Measurements from ENCODE around the gene NKD1.
A peak's percentile ranks its signal among the peaks of the same experiment; 100 is the strongest.

The NKD1 gene

DNA sequence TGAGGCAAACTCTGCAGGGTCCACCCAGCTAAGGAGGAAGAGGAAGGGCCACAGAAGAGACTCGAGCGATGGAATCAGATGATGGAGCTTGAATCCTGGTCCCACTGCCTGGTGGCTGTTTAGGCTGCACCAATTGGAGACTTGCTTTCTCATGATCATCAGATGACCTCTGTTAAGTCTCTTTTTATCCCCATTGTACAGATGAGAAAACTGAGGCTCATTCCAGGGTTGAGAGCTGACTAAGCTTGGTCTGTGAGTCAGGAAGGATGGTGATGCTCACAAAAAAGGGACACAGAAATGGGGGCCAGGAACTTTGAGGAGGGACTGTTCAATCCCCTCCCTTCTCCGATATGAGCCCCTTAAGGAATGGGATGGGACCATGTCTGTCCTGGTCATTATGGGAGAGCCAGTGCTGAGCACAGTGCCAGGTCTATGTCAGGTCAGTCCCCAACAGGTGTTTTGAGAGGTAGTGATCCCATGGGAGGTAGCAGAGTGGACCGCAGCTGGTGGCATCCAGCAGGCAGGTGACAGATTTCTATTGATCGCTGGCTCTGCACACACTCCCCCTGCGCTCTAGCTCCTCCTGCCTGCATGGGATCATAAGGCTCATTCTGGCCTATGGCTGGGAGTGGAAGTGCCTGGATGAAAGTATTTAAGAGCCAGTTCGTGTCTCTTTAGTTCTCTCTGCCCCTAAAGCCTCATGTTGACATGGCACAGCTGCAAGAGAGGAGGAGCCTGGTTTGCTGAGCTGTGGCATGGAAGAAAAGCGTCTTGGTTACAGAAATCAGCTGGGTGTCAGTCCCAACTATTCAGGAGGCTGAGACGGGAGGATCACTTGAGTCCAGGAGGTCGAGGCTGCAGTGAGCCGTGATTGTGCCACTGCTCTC lies 105.7 kb downstream of the NKD1 start:
- no peak for DNase-seq

DNA sequence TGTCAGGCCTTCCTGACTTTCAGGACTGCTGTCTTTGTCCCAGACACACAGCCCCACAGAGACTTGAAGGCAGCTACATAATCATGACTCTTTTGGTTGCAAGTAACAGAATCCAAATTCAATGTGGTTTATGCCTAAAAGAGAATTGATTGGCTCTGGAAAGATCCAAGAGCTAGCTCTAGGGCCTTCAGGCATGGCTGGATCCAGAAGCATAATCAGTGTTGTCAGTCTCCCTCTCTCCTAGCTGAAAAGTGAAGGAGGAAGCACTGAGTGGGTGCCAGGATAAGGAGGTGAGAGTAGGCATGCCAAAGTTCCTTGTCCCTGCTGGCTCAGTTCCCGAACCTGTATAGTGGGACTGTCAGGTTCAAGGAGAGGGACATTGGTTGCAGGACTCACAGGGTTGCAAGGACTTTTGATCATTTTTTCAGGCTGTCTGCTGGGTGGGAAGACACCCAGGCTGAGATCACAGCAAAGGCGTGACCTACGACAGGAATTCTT lies 107.4 kb downstream of the NKD1 start:
- no peak for DNase-seq

DNA sequence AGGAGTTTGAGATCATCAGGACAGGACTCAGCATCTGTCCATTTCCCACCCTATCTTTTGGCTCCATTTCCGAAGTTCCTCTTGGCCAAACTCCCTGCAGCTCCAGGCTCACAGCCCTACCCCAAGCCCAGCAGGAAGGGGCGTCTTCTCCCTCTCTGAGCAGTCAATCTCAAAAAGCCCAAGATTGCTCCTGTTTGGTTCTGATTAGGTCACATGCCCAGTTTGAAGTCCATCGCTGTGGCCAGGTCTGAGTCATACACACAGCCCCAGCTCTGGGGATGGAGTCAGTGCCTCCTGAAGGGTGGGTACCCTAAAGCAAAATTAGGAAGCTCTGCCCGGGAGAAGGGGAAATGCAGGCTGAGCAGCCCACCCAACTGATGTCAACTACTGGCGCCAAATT lies 109.0 kb downstream of the NKD1 start:
- DNase-seq: no peak

DNA sequence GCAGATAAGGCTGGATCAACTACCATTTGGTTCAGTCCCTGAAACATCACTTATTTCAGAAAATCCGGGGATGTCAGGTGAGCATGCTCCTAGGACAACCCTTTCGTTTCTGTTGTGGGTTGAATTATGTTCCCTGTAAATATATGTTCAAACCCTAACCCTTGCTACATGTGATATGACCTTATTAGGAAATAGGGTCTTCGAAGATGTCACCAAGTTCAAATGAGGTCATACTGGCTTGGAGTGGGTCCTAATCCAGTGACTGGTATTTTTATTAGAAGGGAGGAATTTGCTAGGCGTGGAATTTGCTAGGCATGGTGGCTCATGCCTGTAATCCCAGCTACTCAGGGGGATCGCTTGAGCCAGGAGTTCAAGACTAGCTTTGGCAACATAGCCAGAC lies 111.6 kb downstream of the NKD1 start:
- DNase-seq: no peak

DNA sequence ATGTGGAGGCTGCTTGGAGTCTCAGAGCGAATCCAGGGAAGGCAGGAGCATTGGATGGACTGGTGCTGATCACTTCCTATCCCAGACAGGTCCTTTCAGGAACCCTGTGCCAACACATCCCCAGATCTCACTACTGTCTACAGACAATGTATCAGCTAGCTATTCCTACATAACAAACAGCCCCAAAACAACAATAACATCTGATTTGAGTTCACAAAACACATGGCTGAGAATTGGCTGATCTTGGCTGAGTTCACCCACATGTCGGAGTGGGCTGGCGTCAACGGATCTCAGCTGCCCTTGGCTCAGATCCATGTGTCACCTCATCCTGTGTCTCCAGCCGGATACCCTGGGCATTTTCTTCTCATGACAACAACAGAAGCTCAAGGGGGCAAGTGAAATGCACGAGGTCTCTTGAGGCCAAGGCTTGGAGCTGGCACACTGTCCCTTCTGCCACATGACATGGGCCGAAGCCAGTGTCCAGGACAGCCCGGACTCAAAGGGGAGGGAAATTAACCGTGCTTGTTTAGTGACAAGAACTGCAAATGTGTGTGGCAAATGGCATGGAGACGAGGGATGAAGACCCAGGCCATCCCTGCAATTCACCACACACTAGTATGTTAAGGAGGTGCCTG lies 114.2 kb downstream of the NKD1 start:
- DNase-seq: no peak

DNA sequence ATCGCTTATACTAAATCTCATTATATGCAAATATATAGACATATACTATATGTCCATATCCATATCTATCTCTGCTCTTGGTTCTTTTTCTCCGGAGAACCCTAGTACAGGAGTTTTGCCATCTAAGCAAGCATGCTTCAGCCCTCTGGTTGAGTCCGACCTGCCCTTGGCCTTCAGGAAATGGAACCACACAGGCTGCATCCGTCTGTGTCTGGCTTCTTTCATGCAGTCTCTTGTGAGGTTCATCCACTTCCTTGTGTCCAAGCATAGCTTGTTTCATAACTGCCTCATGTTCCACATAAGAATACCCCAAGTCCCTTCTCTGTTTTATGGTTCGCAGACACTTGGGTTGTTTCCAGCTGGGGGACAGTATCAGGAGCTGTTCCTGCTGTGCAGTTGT lies 116.1 kb downstream of the NKD1 start:
- no peak for DNase-seq

DNA sequence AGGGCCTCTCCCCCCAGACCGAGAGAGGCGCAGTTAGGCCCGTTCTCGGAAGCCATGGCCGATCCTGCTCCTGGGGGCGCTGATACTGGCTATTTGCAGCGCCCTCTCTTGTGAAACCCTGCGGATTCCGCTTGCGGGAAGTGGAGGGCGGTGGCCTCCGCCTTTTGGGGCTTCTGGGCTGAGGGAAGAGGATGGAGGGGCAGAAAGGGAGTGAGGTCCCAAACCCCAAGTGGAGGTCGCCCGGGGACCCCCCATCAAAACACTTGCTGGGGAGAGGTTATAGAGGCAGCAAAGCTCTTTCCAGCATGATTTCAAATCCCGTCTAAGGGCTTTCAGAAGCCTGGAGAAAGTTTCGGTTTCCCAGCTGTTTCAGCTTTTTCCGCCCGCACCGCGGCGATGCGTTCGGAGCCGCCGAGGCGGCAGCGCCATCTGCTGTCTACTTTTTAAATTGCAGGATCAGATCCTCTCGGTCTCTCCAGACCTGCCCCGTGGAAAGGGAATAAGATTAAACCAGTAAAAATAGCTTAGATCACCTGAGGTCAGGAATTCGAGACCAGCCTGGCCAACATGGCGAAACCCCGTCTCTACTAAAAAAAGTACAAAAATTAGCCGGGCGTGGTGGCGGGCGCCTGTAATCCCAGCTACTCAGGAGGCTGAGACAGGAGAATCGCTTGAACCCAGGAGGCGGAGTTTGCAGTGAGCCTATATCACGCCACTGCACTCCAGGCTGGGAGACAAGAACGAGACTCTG lies 117.1 kb downstream of the NKD1 start:
- DNase-seq: peak; percentile 78 to 85

DNA sequence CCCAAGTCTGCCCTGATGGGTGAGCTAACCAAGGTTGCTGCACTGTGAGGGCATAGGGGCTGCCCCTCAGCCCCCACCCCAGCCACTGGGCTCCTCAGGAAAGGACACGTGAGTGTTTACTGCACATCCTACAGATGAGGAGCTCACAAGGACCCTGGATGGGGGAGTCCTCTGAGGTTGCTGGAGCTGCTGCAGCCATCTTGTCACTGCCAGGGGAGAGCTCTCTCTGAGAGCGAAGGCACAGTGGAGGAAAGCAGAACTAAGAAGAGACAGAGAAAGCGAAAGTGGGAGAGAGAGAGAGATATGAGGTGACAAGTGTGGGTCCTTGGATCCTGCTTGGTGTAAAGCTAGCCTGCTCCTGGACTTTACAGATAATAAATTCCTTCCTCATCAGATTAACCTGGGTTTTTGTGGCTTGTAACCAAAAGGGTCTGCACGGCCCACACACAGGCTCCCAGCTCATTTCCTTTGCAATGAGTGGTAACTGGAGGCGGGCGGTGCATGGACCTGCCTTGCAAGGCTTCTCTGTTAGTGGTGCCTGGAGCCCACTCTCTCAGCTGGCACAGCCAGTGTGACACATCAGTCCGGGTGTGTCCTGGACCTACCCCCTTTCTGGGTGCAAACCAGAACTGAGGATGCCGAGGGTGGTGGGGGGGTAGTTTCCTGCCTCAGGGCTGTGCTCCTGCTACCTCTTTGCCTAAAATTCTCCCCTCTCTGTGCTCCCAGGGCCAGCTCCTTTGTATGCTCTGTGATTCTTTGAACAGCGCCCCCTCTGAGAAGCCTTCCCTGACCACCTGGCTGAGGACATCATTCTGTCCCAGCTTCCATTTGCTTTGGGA lies 118.7 kb downstream of the NKD1 start:
- peak; percentile 43 to 44 for DNase-seq

DNA sequence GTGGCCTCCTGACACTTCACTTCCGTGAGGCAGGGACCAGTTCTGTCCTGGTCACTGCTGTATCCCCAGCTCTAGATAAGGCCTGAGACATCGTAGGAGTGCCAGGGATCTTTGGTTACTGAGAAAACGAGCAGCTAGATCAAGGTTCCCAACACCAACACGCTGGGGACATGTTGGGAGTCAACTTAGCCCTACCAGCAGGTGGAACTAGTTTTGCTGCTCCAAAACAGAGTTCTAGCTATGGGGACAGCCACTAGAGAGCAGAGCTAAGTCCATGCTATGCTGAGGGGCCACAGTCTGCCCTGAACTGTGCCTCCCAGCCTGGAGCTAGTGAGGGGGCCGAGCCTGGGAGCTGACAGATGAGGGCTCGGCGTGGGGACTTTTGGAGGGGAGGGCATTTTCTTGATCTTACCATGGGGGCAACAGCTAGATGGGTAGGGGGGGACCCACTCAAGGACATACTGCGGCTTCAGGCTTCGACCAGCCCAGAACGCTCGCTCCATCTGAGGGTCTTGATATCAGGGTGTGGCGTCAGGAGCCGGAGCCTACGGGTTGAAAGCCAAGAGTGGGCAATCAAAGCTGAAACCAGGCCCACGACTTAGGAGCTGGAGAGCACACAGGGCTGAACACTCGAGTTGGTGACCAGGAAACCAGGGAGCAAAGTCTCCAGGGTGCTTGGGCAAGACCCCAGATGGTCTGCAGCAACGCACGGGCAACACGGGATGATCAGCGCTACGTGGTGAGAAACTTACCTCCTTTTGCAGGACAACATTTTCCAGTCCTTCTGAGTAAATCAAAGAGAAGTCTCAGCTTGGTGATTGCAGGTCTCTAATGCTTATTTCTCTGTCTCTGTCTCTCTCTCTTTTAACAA lies 119.5 kb downstream of the NKD1 start:
- no peak for DNase-seq

DNA sequence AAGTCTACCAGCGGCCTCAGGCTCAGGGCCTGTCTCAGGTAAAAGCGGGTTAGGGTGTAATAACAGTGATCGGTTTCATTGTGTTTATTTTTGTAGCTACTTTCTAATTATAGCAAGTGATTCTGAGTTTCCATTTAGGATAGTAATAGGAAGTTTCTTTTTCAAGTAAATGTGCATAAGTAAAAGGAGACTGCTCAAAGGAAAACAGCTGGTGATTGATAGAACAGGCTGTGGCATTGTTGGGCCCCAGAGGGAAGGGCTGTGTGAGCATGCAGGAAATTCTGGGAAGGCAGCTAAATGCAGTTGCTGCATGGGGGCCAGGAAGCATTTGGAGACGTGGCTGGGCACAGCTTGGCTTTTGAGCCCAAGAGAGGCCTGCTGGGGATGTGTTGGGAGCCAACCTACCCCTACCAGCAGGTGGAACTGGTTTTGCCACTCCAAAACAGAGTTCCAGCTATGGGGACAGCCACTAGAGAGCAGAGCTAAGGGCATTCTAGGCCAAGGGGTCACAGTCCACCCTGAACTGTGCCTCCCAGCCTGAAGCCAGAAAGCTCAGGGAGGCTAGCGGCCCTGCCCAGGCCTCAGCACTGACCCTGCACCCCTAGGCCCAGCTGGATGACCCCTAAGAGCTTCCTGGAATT lies 120.3 kb downstream of the NKD1 start:
- no peak for DNase-seq

DNA sequence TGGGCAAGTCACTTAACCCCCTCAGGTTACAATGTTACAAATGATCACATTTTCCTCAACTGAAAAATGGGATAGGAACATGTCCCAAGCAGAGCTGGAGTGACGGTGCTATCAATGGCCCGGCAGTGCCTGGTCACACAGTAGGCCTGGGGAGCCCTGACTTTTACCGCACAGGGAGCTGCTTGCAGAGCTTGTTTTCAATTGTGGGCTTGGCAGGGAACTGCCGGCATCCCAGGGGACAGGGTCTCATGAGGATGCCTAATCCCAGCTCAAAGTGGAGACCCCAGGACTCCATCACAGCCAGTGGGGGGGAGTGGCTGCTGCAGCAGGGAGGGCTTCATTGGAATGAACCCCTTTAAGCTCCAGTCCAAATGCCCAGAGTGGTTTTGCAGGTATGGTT lies 121.5 kb downstream of the NKD1 start:
- DNase-seq: no peak

DNA sequence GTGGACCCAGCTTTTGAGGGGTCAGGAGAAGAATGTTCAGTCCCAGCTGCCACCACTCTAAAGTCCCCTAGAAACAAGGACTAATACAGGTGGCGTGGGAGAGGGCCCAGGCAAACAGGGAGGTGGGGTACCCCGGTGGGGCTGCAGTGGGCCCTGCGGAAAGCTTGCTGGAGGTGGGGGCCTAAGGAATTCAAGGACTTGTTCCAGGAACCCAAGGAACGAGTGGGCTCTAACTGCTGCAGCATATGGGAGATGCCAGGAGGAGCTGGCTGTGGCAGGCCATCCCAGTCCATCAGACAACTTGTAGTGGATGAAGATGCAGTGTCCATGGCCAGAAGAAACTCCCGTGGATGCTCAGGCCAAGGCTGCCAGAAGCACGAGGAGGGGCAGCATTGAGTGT lies 122.3 kb downstream of the NKD1 start:
- DNase-seq: no peak

DNA sequence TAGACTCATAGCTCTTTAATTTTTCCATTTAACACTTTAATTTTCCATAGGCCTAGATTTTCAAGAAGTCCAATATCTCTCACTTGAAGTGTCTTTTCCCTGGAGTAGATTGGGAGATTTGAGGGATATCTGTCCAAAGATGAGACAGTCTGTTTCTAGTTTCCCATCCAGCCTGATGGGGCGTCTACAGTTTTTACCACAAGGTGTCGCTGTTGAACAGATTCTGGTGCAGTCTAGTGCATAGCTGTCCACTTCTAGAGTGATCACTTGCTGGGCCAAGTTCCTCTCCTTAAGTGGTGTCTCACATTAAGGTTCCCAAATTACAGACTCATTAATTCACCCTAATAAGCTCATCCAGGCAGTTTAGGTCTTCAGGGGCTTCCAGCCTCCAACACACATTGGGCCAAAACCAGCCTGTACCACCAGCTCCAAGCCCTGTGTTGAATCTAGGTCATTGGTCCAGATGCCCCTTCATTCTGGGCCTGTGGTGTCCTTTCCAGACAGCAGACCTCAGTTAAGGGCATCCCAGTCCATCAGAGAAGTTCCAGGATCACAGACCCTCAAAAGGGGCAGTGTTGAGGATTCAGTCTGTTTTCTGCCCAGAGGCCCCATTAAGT lies 123.6 kb downstream of the NKD1 start:
- DNase-seq: peak; percentile 42 to 51

DNA sequence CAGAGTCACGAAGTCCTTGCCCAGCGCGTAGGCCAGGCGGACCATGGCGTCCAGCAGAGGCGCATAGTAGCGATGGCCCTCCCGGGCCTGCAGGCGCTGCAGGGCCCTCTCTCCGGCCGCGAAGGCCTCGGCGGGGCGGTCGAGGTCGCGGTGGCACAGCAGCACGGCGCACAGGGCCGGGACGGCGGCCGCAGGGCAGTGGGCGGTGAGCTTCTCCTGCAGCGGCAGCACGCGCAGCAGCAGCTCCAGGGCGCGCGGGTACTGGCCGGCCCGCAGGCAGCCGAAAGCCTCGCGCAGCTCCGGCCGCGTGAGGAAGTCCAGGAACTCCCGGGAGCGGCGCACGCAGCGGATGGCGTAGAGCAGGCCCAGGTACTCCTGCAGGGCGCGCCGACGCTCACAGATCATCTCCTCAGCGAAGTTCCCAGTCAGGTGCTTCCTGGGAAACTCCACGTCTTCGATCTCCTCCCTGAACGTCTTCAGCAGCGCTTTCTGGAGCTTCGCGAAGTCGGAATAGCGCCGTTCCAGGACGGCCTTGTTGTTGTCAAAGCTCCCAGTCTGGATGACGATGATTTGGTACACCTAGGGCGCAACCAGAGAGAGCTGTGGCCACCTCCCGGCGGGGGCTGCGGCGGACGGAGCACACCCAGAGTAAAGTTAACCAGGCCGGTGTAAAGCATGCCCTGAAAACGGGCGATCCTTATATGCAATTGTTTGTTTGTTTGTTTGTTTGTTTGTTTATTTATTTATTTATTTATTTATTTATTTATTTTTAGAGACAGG lies 125.5 kb downstream of the NKD1 start:
- no peak for DNase-seq

DNA sequence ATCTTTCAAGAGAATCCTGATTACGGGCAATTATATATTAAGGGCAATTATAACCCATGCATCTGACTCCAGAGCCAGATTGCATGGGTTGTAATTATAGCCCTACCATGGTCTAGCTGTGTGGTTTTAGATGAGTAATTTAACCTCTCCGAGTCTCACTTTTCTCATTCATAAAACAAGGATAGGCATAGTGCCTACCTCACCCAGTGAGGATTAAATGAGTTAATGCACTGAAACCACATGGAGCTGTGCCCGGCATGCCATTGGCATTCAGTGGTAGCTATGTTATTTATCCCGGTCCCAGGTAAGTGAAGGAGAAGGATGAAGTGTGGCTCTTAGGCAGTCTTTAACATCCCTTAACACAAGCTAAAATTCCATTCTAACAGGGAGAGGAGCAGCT lies 126.6 kb downstream of the NKD1 start:
- no peak for DNase-seq

DNA sequence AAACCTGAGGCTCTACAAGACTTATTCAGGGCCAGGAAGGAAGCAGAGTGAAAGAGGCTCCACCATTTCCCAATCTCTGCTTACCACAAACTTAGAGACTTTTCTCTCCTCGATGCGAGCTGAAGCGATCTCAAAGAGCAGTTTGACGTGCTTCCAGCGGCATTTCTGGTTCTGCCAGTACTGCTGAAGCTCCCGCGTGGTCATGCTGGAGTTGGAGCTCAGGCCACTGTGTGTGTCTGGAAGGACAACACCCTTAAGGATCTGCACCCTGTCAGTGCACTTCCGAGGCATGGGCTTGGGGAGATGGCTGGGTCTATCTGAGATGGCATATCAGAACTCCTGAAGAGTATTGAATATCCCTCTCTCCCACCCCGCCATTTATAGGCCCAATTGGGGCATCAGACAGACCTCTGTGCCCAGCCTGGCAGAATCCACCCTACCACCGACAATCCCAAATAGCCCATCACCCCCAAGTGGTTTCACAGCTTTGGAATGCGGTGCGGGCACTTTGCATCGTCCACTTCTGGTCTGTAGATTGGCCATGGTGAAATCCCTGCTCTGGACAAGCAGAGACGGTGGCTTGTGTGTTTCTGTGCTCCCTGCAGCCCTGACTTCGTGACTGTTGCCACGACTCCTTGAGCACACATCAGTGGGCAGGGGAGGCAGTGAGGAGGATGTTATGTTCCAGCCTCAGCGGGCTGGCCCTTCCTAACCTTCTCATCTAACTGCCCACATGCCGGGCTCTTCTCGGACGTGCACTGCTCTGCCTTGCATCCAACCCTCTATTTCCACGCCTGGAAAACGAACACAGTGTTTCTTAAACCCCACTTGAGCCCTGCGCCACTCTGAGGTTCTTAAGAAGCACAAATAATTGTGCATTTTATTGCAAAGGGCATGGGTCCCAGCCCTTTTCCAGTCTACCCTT lies 127.8 kb downstream of the NKD1 start:
- DNase-seq: no peak

DNA sequence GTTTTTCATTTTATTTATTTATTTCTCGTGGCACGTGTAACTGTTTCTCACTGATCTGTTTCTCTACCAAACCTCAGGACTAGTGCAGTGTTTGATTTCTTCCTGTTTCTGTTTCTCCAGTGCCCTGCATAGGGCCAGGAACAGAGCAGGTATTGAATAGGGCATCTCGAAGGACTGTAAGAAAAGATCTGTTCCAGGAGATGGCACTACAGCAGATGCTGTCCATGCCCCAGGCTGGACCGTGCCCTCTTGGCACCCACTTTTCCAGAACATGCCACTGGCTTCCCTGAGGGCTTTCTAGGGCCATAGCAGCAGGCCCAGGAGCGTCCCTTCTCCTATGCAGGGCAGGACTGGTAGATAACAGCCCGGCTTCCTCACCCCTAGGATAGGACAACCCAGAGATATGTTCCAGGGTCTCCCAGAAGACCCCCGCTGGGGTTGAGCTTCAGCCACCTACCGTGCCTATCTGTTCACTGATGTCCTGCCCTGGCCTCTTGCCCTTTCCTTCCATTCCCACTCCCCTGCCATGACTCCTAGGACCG lies 128.6 kb downstream of the NKD1 start:
- no peak for DNase-seq

DNA sequence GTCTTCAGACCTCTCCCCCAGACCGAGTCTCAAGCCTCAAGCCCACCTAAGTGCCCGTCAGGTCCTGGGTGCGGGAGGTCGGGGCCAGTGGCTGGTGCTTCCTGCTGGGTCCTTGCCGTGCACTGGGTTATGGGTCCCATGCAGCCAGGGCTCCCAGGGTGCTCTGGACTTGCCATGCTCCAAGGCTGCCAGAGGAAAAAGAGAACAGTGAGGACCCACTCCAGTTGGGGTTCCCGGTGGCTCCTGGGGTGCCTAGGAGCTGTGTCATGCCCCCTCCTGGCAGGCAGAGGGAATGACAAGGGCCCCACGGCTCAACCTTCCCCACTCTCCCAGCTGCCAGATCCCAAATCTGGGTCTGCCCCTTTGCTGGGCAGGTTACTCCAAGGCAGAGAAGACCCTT lies 129.2 kb downstream of the NKD1 start:
- no peak for DNase-seq

Data from activated CD4-positive, alpha-beta T cell treated with anti-CD3 and anti-CD28 coated beads, Interleukin-2, amount 50 U/mL, for 4 hours (primary cell).